Measurements from ENCODE around the gene TVP23C. TPM values are rescaled to one million over a fixed set of nuclear protein-coding genes. Genes with fewer than 3 reads are reported as not detected.

The TVP23C gene
- total RNA-seq, 5 donors from 2014 or later (not counting 1 experiment from before 2014, with no cell fraction given), result 9.6 to 27.3 (median 17.8) TPM

GRCh38 chr17:15468126-15468525, 95.2 kb downstream of the TVP23C start:
- CTCF ChIA-PET, result no interaction called here

GRCh38 chr17:15467592-15467991, 95.7 kb downstream of the TVP23C start, which contains the start of gene CDRT4:
CDRT4 (minus strand) TSS chr17:15467621; CDS start chr17:15440238, 27,383 bp downstream.
- ChIA-PET CTCF (no interaction called here), POLR2A (no interaction called here)
- H3K27me3 Mint-ChIP-seq, result no peaks in the 10 kb centered on the region
- H3K4me1 ChIP-seq (ENCODE audit: control insufficient read depth in 1 of 2, extremely low read depth in 1 of 2, insufficient read depth in 2 of 2, low read length in 2 of 2), result no peaks in the 10 kb centered on the region
- H3K27ac ChIP-seq (ENCODE audit: low read length), result no peak within 1 kb of the TSS
- no peaks in the 10 kb centered on the region for H3K27me3 ChIP-seq (replicated peaks in 1 of 2; ENCODE audit: control insufficient read depth in 2 of 2, extremely low read depth in 1 of 2, insufficient read depth in 2 of 2, low read length in 1 of 2)
- WGBS (ENCODE audit: insufficient coverage), result 33% methylated on average over 2 of the region's 3 CpGs
- H3K9me3 ChIP-seq, result no peaks in the 10 kb centered on the region
- peaks cover 16% of the 10 kb centered on the region for H3K36me3 Mint-ChIP-seq
- H3K4me1 Mint-ChIP-seq, result no peaks in the 10 kb centered on the region
- ATAC-seq (replicated peaks in 1 of 4), result no peak
- no peaks in the 10 kb centered on the region for H3K36me3 ChIP-seq (ENCODE audit: control insufficient read depth in 2 of 2, extremely low read depth in 1 of 2, insufficient read depth in 1 of 2, low read length in 1 of 2)
- H3K9me3 Mint-ChIP-seq, result peaks cover 0 to 4% (median 0%) of the 10 kb centered on the region in 3 donors
- no peak within 1 kb of the TSS for H3K4me3 Mint-ChIP-seq
- H3K27ac Mint-ChIP-seq, result no peak within 1 kb of the TSS
- DNase-seq, result no peak
- no peak within 1 kb of the TSS for H3K4me3 ChIP-seq (ENCODE audit: control insufficient read depth in 1 of 2, extremely low read depth in 1 of 2, low read length in 1 of 2)

More at GRCh38 chr17:15468126-15468525, 95.2 kb downstream of the TVP23C start:
- H3K4me3 ChIP-seq (ENCODE audit: control insufficient read depth in 1 of 2, extremely low read depth in 1 of 2, low read length in 1 of 2), result no peak overlapping the region
- Mint-ChIP-seq H3K4me3 (no peak overlapping the region), H3K4me1 (no peaks in the 10 kb centered on the region), H3K27me3 (no peaks in the 10 kb centered on the region), H3K9me3 (no peaks in the 10 kb centered on the region), H3K36me3 (peaks cover 11% of the 10 kb centered on the region), H3K27ac (no peak overlapping the region)
- no peak for DNase-seq
- H3K4me1 ChIP-seq (ENCODE audit: control insufficient read depth in 1 of 2, extremely low read depth in 1 of 2, insufficient read depth in 2 of 2, low read length in 2 of 2), result no peaks in the 10 kb centered on the region
- H3K27me3 ChIP-seq (replicated peaks in 1 of 2; ENCODE audit: control insufficient read depth in 2 of 2, extremely low read depth in 1 of 2, insufficient read depth in 2 of 2, low read length in 1 of 2), result no peaks in the 10 kb centered on the region
- no peak overlapping the region for H3K27ac ChIP-seq (ENCODE audit: low read length)
- POLR2A ChIA-PET, result no interaction called here
- H3K36me3 ChIP-seq (ENCODE audit: control insufficient read depth in 2 of 2, extremely low read depth in 1 of 2, insufficient read depth in 1 of 2, low read length in 1 of 2), result no peaks in the 10 kb centered on the region
- no peak for ATAC-seq (replicated peaks in 1 of 4)
- WGBS (ENCODE audit: insufficient coverage), result 61% methylated on average over 2 of the region's 4 CpGs
- H3K9me3 ChIP-seq, result no peaks in the 10 kb centered on the region

GRCh38 chr17:15466131-15466530, 97.2 kb downstream of the TVP23C start:
- no peak for DNase-seq
- Mint-ChIP-seq H3K9me3 (peaks cover 0 to 6% (median 0%) of the 10 kb centered on the region in 3 donors), H3K27me3 (no peaks in the 10 kb centered on the region), H3K27ac (no peak overlapping the region), H3K36me3 (peaks cover 19% of the 10 kb centered on the region), H3K4me3 (no peak overlapping the region), H3K4me1 (no peaks in the 10 kb centered on the region)
- ATAC-seq (replicated peaks in 1 of 4), result no peak
- Histone ChIP-seq H3K27ac (ENCODE audit: low read length) (no peak overlapping the region), H3K36me3 (ENCODE audit: control insufficient read depth in 2 of 2, extremely low read depth in 1 of 2, insufficient read depth in 1 of 2, low read length in 1 of 2) (no peaks in the 10 kb centered on the region), H3K4me3 (ENCODE audit: control insufficient read depth in 1 of 2, extremely low read depth in 1 of 2, low read length in 1 of 2) (no peak overlapping the region), H3K9me3 (no peaks in the 10 kb centered on the region), H3K27me3 (replicated peaks in 1 of 2; ENCODE audit: control insufficient read depth in 2 of 2, extremely low read depth in 1 of 2, insufficient read depth in 2 of 2, low read length in 1 of 2) (no peaks in the 10 kb centered on the region), H3K4me1 (ENCODE audit: control insufficient read depth in 1 of 2, extremely low read depth in 1 of 2, insufficient read depth in 2 of 2, low read length in 2 of 2) (no peaks in the 10 kb centered on the region)
- WGBS (ENCODE audit: insufficient coverage), result 100% methylated on average over 1 of the region's 6 CpGs
- CTCF ChIA-PET, result no interaction called here
- POLR2A ChIA-PET, result no interaction called here

GRCh38 chr17:15465045-15465701, 98.1 kb downstream of the TVP23C start:
- ChIA-PET CTCF (no interaction called here), POLR2A (no interaction called here)
- Mint-ChIP-seq H3K27me3 (no peaks in the 10 kb centered on the region), H3K4me3 (no peak overlapping the region), H3K9me3 (peaks cover 0 to 6% (median 0%) of the 10 kb centered on the region in 3 donors), H3K4me1 (no peaks in the 10 kb centered on the region), H3K36me3 (peaks cover 24% of the 10 kb centered on the region), H3K27ac (no peak overlapping the region)
- Histone ChIP-seq H3K4me1 (ENCODE audit: control insufficient read depth in 1 of 2, extremely low read depth in 1 of 2, insufficient read depth in 2 of 2, low read length in 2 of 2) (no peaks in the 10 kb centered on the region), H3K27me3 (replicated peaks in 1 of 2; ENCODE audit: control insufficient read depth in 2 of 2, extremely low read depth in 1 of 2, insufficient read depth in 2 of 2, low read length in 1 of 2) (no peaks in the 10 kb centered on the region), H3K4me3 (ENCODE audit: control insufficient read depth in 1 of 2, extremely low read depth in 1 of 2, low read length in 1 of 2) (no peak overlapping the region), H3K36me3 (ENCODE audit: control insufficient read depth in 2 of 2, extremely low read depth in 1 of 2, insufficient read depth in 1 of 2, low read length in 1 of 2) (no peaks in the 10 kb centered on the region), H3K27ac (ENCODE audit: low read length) (no peak overlapping the region), H3K9me3 (no peaks in the 10 kb centered on the region)
- 90% methylated on average over 1 of the region's 2 CpGs for WGBS (ENCODE audit: insufficient coverage)
- ATAC-seq (replicated peaks in 1 of 4) (no peak), DNase-seq (no peak)

GRCh38 chr17:15464231-15464985, 98.9 kb downstream of the TVP23C start:
- 88% methylated on average over 7 of the region's 11 CpGs for WGBS (ENCODE audit: insufficient coverage)
- no peaks in the 10 kb centered on the region for H3K36me3 ChIP-seq (ENCODE audit: control insufficient read depth in 2 of 2, extremely low read depth in 1 of 2, insufficient read depth in 1 of 2, low read length in 1 of 2)
- CTCF ChIA-PET, result no interaction called here

GRCh38 chr17:15462976-15463772, 100.1 kb downstream of the TVP23C start:
- no peak for DNase-seq
- ChIA-PET POLR2A (no interaction called here), CTCF (no interaction called here)
- Mint-ChIP-seq H3K27ac (no peak overlapping the region), H3K36me3 (peaks cover 24% of the 10 kb centered on the region), H3K4me1 (no peaks in the 10 kb centered on the region), H3K4me3 (no peak overlapping the region), H3K9me3 (peaks cover 0 to 6% (median 0%) of the 10 kb centered on the region in 3 donors), H3K27me3 (no peaks in the 10 kb centered on the region)
- Histone ChIP-seq H3K9me3 (no peaks in the 10 kb centered on the region), H3K36me3 (ENCODE audit: control insufficient read depth in 2 of 2, extremely low read depth in 1 of 2, insufficient read depth in 1 of 2, low read length in 1 of 2) (no peaks in the 10 kb centered on the region), H3K4me1 (ENCODE audit: control insufficient read depth in 1 of 2, extremely low read depth in 1 of 2, insufficient read depth in 2 of 2, low read length in 2 of 2) (no peaks in the 10 kb centered on the region), H3K27ac (ENCODE audit: low read length) (no peak overlapping the region), H3K27me3 (replicated peaks in 1 of 2; ENCODE audit: control insufficient read depth in 2 of 2, extremely low read depth in 1 of 2, insufficient read depth in 2 of 2, low read length in 1 of 2) (no peaks in the 10 kb centered on the region), H3K4me3 (ENCODE audit: control insufficient read depth in 1 of 2, extremely low read depth in 1 of 2, low read length in 1 of 2) (no peak overlapping the region)
- WGBS (ENCODE audit: insufficient coverage), result 99% methylated on average over 6 of the region's 11 CpGs
- no peak for ATAC-seq (replicated peaks in 1 of 4)

More at GRCh38 chr17:15464231-15464985, 98.9 kb downstream of the TVP23C start:
- DNase-seq, result no peak
- peaks cover 29% of the 10 kb centered on the region for H3K36me3 Mint-ChIP-seq
- H3K27me3 Mint-ChIP-seq, result no peaks in the 10 kb centered on the region
- H3K27me3 ChIP-seq (replicated peaks in 1 of 2; ENCODE audit: control insufficient read depth in 2 of 2, extremely low read depth in 1 of 2, insufficient read depth in 2 of 2, low read length in 1 of 2), result no peaks in the 10 kb centered on the region
- no peak overlapping the region for H3K4me3 ChIP-seq (ENCODE audit: control insufficient read depth in 1 of 2, extremely low read depth in 1 of 2, low read length in 1 of 2)
- no peaks in the 10 kb centered on the region for H3K4me1 Mint-ChIP-seq
- no peak overlapping the region for H3K4me3 Mint-ChIP-seq
- ATAC-seq (replicated peaks in 1 of 4), result no peak
- H3K27ac ChIP-seq (ENCODE audit: low read length), result no peak overlapping the region
- POLR2A ChIA-PET, result no interaction called here
- H3K27ac Mint-ChIP-seq, result no peak overlapping the region
- H3K9me3 ChIP-seq, result no peaks in the 10 kb centered on the region
- peaks cover 0 to 6% (median 0%) of the 10 kb centered on the region in 3 donors for H3K9me3 Mint-ChIP-seq
- no peaks in the 10 kb centered on the region for H3K4me1 ChIP-seq (ENCODE audit: control insufficient read depth in 1 of 2, extremely low read depth in 1 of 2, insufficient read depth in 2 of 2, low read length in 2 of 2)
